Right lobe of liver (tissue), 4 donors: ENCODE data around the gene UNC13B.

Experiments
- CTCF ChIP-seq, 4 donors: fragments of 200-600 bp in 3 of 4; fragments of 450-650 bp in 1 of 4; IDR thresholded peaks; one replicate each; pipeline versions ENCODE4 v1.5.1 to v1.8.0; 2016 to 2022; ENCODE audit warnings: antibody characterized with exemption in 4 of 4, mild to moderate bottlenecking in 2 of 4
- POLR2A ChIP-seq: fragments of 450-650 bp; IDR thresholded peaks from one replicate; pipeline ENCODE4 v1.6.1; 2017; ENCODE audit warnings: antibody characterized with exemption, mild to moderate bottlenecking
- donor health status: DM: no; HTN: no; CAD: no.
- donor health status: DM: no; HTN: no; CAD: no.
- donor health status: DM: no; HTN: yes; CAD: no.

- TF ChIP-seq CTCF (IDR thresholded peaks at IDR 0.05): no peak
- no peak for TF ChIP-seq POLR2A
Observed at GRCh38 chr9:35225677-35226076, 63.9 kb downstream of the UNC13B start.
